SK-N-MC (cell line): ENCODE results near the gene ARAF.

Experiments used
- EZH2 ChIP-seq: fragments of 200-600 bp; sonication (generic); IDR thresholded peaks from one replicate; pipeline ENCODE4 v1.6.1; 2017; ENCODE audit warnings: antibody characterized with exemption
- FOXP2 ChIP-seq: optimal IDR thresholded peaks from 2 replicates; pipeline ENCODE3; 2011; ENCODE audit warnings: mild to moderate bottlenecking, moderate library complexity; ENCODE audit not compliant: insufficient read depth; ENCODE audit errors: extremely low read length, control extremely low read depth
- POLR2AphosphoS5 ChIP-seq: IDR thresholded peaks from 2 replicates; pipeline ENCODE4 v1.6.1; 2012; ENCODE audit warnings: mild to moderate bottlenecking, low read depth, low read length, borderline replicate concordance

DNA sequence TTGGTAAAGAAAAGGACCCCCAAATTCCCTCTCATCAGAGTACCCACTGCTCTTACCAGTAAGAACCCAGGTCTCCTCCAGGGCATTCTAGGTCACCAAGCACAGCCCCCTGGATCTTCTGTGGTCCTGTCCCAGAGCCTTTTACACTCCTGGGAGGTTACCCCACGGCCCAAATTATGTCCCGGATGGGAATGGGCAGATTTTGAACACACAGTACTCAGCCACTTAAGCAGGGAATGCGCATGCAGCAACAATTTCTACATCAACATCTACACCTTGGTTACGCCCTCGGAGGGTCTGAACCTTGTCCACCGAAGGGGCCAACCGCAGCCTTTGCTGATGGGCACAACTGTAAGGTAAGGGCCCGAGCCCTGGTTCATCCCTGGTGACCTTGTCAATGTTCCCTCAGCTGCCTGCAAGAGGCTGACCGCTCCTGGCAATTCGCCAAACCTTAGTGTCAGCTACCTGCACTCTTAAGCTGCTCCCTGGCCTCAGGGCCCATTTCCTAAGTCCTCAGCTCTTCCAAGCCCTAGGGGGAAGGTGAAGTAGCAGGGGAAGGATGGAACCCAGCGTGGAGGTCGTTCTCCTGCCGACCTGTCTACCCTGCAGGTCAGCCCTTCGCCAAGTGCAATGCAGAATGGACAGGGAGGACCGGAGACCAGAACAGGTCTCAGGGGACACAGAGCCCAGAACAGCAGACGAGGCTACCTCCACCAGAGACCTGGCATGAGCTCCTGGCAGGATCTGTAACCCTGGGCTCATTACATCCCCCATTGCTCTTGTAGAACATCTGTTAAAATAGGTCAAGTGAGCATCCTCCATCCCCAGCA is 27.1 kb downstream of the ARAF start:
- TF ChIP-seq POLR2AphosphoS5 (no peak), EZH2 (no peak), FOXP2 (no peak)
